Measurements from ENCODE around the gene CIRBP. TPM values are rescaled to one million over a fixed set of nuclear protein-coding genes. Genes with fewer than 3 reads are reported as not detected.
A peak's percentile ranks its signal among the peaks of the same experiment; 100 is the strongest.

Gene CIRBP
- total and polyA plus RNA-seq, 2 of the 13 experiments (the other 11 are each of a cell fraction or from before 2014, with no cell fraction given), result 133 to 140 TPM

DNA sequence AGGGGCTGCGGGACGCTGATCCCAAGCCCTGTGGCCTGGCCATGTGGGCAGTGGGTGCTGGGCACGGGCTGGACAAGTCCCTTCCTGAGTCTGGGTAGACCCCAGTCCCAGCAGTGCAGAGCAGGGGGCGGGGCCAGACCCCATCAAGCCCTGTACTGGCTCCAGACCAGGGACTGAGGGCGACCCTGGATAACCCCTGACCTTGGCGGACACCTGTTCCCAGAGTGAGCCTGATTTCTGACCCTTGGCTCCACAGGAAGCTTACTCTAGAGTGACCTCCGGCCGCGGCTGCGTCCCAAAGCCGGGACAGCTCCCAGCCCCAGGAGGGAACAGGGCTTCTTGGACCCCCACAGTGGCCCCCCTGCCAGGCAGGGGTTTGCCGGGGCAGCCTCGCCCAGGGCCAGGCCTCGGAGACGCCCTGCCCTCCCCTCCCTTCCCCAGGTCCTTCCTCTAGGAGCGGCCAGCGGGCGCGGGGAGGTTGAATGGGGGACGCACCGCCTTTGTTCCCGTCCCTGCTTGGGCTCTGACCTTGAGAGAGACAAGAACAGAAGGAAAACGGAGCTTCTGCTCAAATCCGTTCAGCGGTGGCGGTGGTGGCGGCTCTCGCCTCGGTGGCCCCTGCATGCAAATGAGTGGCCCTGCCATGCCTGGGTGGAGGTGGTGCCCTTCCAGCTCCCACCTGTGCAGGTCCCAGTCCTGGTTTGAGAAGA, 14.2 kb downstream of the CIRBP start (continued):
- no peak for TF ChIP-seq LCORL (IDR thresholded peaks at IDR 0.05)
- TF ChIP-seq LCORL (CRISPR knock-in tag; IDR thresholded peaks at IDR 0.05), result peak; percentile 93
- no peak for TF ChIP-seq ZFP36L2 (CRISPR knock-in tag; IDR thresholded peaks at IDR 0.05)
- TF ChIP-seq ZSCAN25 (CRISPR knock-in tag; IDR thresholded peaks at IDR 0.05), result peak; percentile 62
- TF ChIP-seq, protein P1, sequence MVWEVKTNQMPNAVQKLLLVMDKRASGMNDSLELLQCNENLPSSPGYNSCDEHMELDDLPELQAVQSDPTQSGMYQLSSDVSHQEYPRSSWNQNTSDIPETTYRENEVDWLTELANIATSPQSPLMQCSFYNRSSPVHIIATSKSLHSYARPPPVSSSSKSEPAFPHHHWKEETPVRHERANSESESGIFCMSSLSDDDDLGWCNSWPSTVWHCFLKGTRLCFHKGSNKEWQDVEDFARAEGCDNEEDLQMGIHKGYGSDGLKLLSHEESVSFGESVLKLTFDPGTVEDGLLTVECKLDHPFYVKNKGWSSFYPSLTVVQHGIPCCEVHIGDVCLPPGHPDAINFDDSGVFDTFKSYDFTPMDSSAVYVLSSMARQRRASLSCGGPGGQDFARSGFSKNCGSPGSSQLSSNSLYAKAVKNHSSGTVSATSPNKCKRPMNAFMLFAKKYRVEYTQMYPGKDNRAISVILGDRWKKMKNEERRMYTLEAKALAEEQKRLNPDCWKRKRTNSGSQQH (CRISPR knock-in tag; IDR thresholded peaks at IDR 0.05; ENCODE audit: low read depth), result no peak
- TF ChIP-seq PTBP1 (IDR thresholded peaks at IDR 0.05; ENCODE audit: low read depth, low read length, poor library complexity, severe bottlenecking), result no peak
- no peak for TF ChIP-seq ZSCAN9 (CRISPR knock-in tag; IDR thresholded peaks at IDR 0.05; ENCODE audit: borderline replicate concordance)
- no peak for TF ChIP-seq FOXP1 (IDR thresholded peaks at IDR 0.05)
- no peak for TF ChIP-seq FOXP1 (CRISPR knock-in tag; IDR thresholded peaks at IDR 0.05)
- TF ChIP-seq MAFK (conservative IDR thresholded peaks at IDR 0.05 in 1 of 2, IDR thresholded peaks at IDR 0.05 in 1 of 2; ENCODE audit: low read length in 2 of 2), result no peak
- TF ChIP-seq, protein P2, sequence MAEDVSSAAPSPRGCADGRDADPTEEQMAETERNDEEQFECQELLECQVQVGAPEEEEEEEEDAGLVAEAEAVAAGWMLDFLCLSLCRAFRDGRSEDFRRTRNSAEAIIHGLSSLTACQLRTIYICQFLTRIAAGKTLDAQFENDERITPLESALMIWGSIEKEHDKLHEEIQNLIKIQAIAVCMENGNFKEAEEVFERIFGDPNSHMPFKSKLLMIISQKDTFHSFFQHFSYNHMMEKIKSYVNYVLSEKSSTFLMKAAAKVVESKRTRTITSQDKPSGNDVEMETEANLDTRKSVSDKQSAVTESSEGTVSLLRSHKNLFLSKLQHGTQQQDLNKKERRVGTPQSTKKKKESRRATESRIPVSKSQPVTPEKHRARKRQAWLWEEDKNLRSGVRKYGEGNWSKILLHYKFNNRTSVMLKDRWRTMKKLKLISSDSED (CRISPR knock-in tag; IDR thresholded peaks at IDR 0.05), result no peak
- no peak for TF ChIP-seq HOXA5 (CRISPR knock-in tag; IDR thresholded peaks at IDR 0.05)
- no peak for TF ChIP-seq RELA (CRISPR knock-in tag; IDR thresholded peaks at IDR 0.05)
- TF ChIP-seq HMGA1 (CRISPR knock-in tag; conservative IDR thresholded peaks at IDR 0.05), result no peak
- TF ChIP-seq NFE2 (CRISPR knock-in tag; IDR thresholded peaks at IDR 0.05), result no peak
- no peak for TF ChIP-seq SP2 (CRISPR knock-in tag; IDR thresholded peaks at IDR 0.05)
- TF ChIP-seq, protein P3, sequence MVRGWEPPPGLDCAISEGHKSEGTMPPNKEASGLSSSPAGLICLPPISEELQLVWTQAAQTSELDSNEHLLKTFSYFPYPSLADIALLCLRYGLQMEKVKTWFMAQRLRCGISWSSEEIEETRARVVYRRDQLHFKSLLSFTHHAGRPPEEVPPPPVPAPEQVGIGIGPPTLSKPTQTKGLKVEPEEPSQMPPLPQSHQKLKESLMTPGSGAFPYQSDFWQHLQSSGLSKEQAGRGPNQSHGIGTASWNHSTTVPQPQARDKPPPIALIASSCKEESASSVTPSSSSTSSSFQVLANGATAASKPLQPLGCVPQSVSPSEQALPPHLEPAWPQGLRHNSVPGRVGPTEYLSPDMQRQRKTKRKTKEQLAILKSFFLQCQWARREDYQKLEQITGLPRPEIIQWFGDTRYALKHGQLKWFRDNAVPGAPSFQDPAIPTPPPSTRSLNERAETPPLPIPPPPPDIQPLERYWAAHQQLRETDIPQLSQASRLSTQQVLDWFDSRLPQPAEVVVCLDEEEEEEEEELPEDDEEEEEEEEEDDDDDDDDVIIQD (CRISPR knock-in tag; IDR thresholded peaks at IDR 0.05; ENCODE audit: low read depth), result no peak
- TF ChIP-seq BCL6 (CRISPR knock-in tag; IDR thresholded peaks at IDR 0.05), result peak; percentile 73
- 0 out of 2 replicates have a peak, but pooled peaks have one; percentile 6 for TF ChIP-seq ZFP1 (CRISPR knock-in tag; IDR thresholded peaks at IDR 0.05)
- TF ChIP-seq ZSCAN21 (CRISPR knock-in tag; IDR thresholded peaks at IDR 0.05; ENCODE audit: borderline replicate concordance), result peak; percentile 49; the same call in 1 of the 2 replicates
- peak; percentile 28; the same call in 1 of the 2 replicates for TF ChIP-seq KAT8 (CRISPR knock-in tag; IDR thresholded peaks at IDR 0.05)
- peak; percentile 97 for TF ChIP-seq ESRRA (CRISPR knock-in tag; IDR thresholded peaks at IDR 0.05; ENCODE audit: low read depth)
- no peak for TF ChIP-seq MAZ (IDR thresholded peaks at IDR 0.05; ENCODE audit: borderline replicate concordance, low read depth, low read length)
- peak; percentile 74 for TF ChIP-seq MAZ (CRISPR knock-in tag; IDR thresholded peaks at IDR 0.05; ENCODE audit: low read depth)
- peak; percentile 6 for TF ChIP-seq TEAD3 (CRISPR knock-in tag; optimal IDR thresholded peaks at IDR 0.05; ENCODE audit: borderline replicate concordance)
- peak; percentile 18; the same call in 1 of the 2 replicates for TF ChIP-seq TCF7 (IDR thresholded peaks at IDR 0.05; ENCODE audit: low read depth)
- peak; percentile 76 for TF ChIP-seq SALL1 (CRISPR knock-in tag; IDR thresholded peaks at IDR 0.05)
- TF ChIP-seq, protein P4, sequence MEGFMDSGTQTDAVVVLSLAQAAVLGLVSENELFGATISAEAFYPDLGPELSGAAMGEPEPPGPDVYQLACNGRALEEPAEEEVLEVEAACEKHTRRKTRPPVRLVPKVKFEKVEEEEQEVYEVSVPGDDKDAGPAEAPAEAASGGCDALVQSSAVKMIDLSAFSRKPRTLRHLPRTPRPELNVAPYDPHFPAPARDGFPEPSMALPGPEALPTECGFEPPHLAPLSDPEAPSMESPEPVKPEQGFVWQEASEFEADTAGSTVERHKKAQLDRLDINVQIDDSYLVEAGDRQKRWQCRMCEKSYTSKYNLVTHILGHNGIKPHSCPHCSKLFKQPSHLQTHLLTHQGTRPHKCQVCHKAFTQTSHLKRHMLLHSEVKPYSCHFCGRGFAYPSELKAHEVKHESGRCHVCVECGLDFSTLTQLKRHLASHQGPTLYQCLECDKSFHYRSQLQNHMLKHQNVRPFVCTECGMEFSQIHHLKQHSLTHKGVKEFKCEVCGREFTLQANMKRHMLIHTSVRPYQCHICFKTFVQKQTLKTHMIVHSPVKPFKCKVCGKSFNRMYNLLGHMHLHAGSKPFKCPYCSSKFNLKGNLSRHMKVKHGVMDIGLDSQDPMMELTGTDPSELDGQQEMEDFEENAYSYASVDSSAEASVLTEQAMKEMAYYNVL (CRISPR knock-in tag; IDR thresholded peaks at IDR 0.05; ENCODE audit: borderline replicate concordance), result 0 out of 2 replicates have a peak, but pooled peaks have one; percentile 36

All from HepG2 (cell line).